Measurements from ENCODE around the gene AVL9.

The AVL9 gene

GRCh38 chr7:32542595-32542994, 47.3 kb downstream of the AVL9 start:
- H3K9ac ChIP-seq (ENCODE audit: low read length) = no peak overlapping the region
- H3F3A ChIP-seq (ENCODE audit: insufficient read depth) = no peaks in the 10 kb centered on the region
- no peak overlapping the region for H2AFZ ChIP-seq (ENCODE audit: low read depth, low read length, severe bottlenecking)
- no peak overlapping the region for H3K4me3 ChIP-seq (ENCODE audit: insufficient read depth, low read length, poor library complexity, severe bottlenecking)
- no peak overlapping the region for H3K27ac ChIP-seq (ENCODE audit: low read depth, low read length)
- H3K4me2 ChIP-seq (ENCODE audit: low read depth, low read length, poor library complexity, severe bottlenecking) = no peak overlapping the region
- H4K20me1 ChIP-seq (ENCODE audit: low read depth, low read length) = 0 out of 2 replicates have a peak, but pooled peaks cover 12% of the 10 kb centered on the region
- H3K79me2 ChIP-seq (ENCODE audit: insufficient read depth, low read length) = peaks cover 56% of the 10 kb centered on the region
- TF ChIP-seq EZH2phosphoT487 (conservative IDR thresholded peaks at IDR 0.05; ENCODE audit: low read length) = no peak
- TF ChIP-seq CTCF (IDR thresholded peaks at IDR 0.05; ENCODE audit: insufficient read depth, low read length, poor library complexity, severe bottlenecking) = no peak
- H3K9me3 ChIP-seq (ENCODE audit: insufficient read depth, low read length) = no peaks in the 10 kb centered on the region
- no peaks in the 10 kb centered on the region for H3K9me2 ChIP-seq (replicated peaks; ENCODE audit: insufficient read depth, low read length)
- H3K36me3 ChIP-seq (ENCODE audit: low read length) = peaks cover 10% of the 10 kb centered on the region; the same call in 1 of the 2 replicates
- H3K27me3 ChIP-seq (ENCODE audit: low read length) = no peaks in the 10 kb centered on the region

- Histone ChIP-seq H3K27ac (ENCODE audit: low read depth, low read length) (no peak overlapping the region), H3K9me3 (ENCODE audit: insufficient read depth, low read length) (no peaks in the 10 kb centered on the region), H3K27me3 (ENCODE audit: low read length) (no peaks in the 10 kb centered on the region), H3K79me2 (ENCODE audit: insufficient read depth, low read length) (no peaks in the 10 kb centered on the region), H3K36me3 (ENCODE audit: low read length) (peaks cover 49% of the 10 kb centered on the region), H3F3A (ENCODE audit: insufficient read depth) (0 out of 2 replicates have a peak, but pooled peaks cover 5% of the 10 kb centered on the region), H4K20me1 (ENCODE audit: low read depth, low read length) (0 out of 2 replicates have a peak, but pooled peaks cover 4% of the 10 kb centered on the region), H3K4me3 (ENCODE audit: insufficient read depth, low read length, poor library complexity, severe bottlenecking) (no peak overlapping the region), H2AFZ (ENCODE audit: low read depth, low read length, severe bottlenecking) (no peak overlapping the region), H3K9me2 (replicated peaks; ENCODE audit: insufficient read depth, low read length) (no peaks in the 10 kb centered on the region), H3K9ac (ENCODE audit: low read length) (no peak overlapping the region), H3K4me2 (ENCODE audit: low read depth, low read length, poor library complexity, severe bottlenecking) (no peak overlapping the region)
- TF ChIP-seq EZH2phosphoT487 (conservative IDR thresholded peaks at IDR 0.05; ENCODE audit: low read length) (no peak), CTCF (IDR thresholded peaks at IDR 0.05; ENCODE audit: insufficient read depth, low read length, poor library complexity, severe bottlenecking) (no peak)
Measured at GRCh38 chr7:32559480-32559879, 64.2 kb downstream of the AVL9 start.

GRCh38 chr7:32560075-32560474, 64.8 kb downstream of the AVL9 start:
- no peaks in the 10 kb centered on the region for H3K9me2 ChIP-seq (replicated peaks; ENCODE audit: insufficient read depth, low read length)
- H2AFZ ChIP-seq (ENCODE audit: low read depth, low read length, severe bottlenecking) = no peak overlapping the region
- H3F3A ChIP-seq (ENCODE audit: insufficient read depth) = 0 out of 2 replicates have a peak, but pooled peaks cover 5% of the 10 kb centered on the region
- H3K79me2 ChIP-seq (ENCODE audit: insufficient read depth, low read length) = no peaks in the 10 kb centered on the region
- H3K27me3 ChIP-seq (ENCODE audit: low read length) = no peaks in the 10 kb centered on the region
- 0 out of 2 replicates have a peak, but pooled peaks cover 4% of the 10 kb centered on the region for H4K20me1 ChIP-seq (ENCODE audit: low read depth, low read length)
- H3K9ac ChIP-seq (ENCODE audit: low read length) = no peak overlapping the region
- peaks cover 45% of the 10 kb centered on the region for H3K36me3 ChIP-seq (ENCODE audit: low read length)
- no peaks in the 10 kb centered on the region for H3K9me3 ChIP-seq (ENCODE audit: insufficient read depth, low read length)
- H3K4me2 ChIP-seq (ENCODE audit: low read depth, low read length, poor library complexity, severe bottlenecking) = no peak overlapping the region
- TF ChIP-seq CTCF (IDR thresholded peaks at IDR 0.05; ENCODE audit: insufficient read depth, low read length, poor library complexity, severe bottlenecking) = no peak
- H3K27ac ChIP-seq (ENCODE audit: low read depth, low read length) = no peak overlapping the region
- no peak overlapping the region for H3K4me3 ChIP-seq (ENCODE audit: insufficient read depth, low read length, poor library complexity, severe bottlenecking)
